Ascending aorta (tissue), 2 donors: ENCODE data around the gene NOTO. TPM values are rescaled to one million over a fixed set of nuclear protein-coding genes. Genes with fewer than 3 reads are reported as not detected.
A peak's percentile ranks its signal among the peaks of the same experiment; 100 is the strongest.
"Not testable (repeated sequence)": the region's sequence is repeated elsewhere in the genome, so short reads cannot be mapped to it uniquely, and the experiment has no call there.

Experiments
- DNase-seq, 2 donors: peaks; one replicate each; pipeline ENCODE4 v3.0.0-alpha.2; 2019; ENCODE audit warnings: low spot score in 2 of 2
- H3K27ac ChIP-seq, 2 donors: fragments of 200-600 bp; sonication (generic); one replicate each; pipeline ENCODE4 v1.5.1; 2016 to 2017; ENCODE audit warnings: mild to moderate bottlenecking in 1 of 2
- H3K27me3 ChIP-seq: fragments of 200-600 bp; sonication (generic); one replicate; pipeline ENCODE4 v1.5.1; 2017
- H3K36me3 ChIP-seq, 2 donors: fragments of 200-600 bp; sonication (generic); one replicate each; pipeline ENCODE4 v1.5.1; 2016
- H3K4me1 ChIP-seq, 2 donors: fragments of 200-600 bp; sonication (generic); one replicate each; pipeline ENCODE4 v1.5.1; 2016 to 2017; ENCODE audit warnings: mild to moderate bottlenecking in 1 of 2
- H3K4me3 ChIP-seq, 2 donors: fragments of 200-600 bp; sonication (generic); one replicate each; pipeline ENCODE4 v1.5.1; 2016 to 2017; ENCODE audit warnings: mild to moderate bottlenecking in 1 of 2
- H3K9me3 ChIP-seq, 2 donors: fragments of 200-600 bp; sonication (generic); one replicate each; pipeline ENCODE4 v1.5.1; 2016
- intact Hi-C: fragments of 100-400 bp; cut with DNase I; formaldehyde crosslinking; loops from one replicate; pipeline ENCODE4 v1.15.1; 2023
- total RNA-seq: library from RNA; depleted of rRNA; stranded (reverse); fragments of >200 nt; gene quantifications from one replicate; pipeline ENCODE4 v1.1.0, GENCODE V29; 2016
- TF ChIP-seq, protein P1 (sequence below), 3 experiments: fragments of 200-600 bp in 2 of 3; fragments of 450-650 bp in 1 of 3; sonication (generic) in 2 of 3; IDR thresholded peaks; one replicate each; pipeline ENCODE4 v1.5.1; 2016 to 2019; ENCODE audit warnings: antibody characterized with exemption in 3 of 3, mild to moderate bottlenecking in 1 of 3, moderate library complexity in 1 of 3

Gene NOTO, protein sequence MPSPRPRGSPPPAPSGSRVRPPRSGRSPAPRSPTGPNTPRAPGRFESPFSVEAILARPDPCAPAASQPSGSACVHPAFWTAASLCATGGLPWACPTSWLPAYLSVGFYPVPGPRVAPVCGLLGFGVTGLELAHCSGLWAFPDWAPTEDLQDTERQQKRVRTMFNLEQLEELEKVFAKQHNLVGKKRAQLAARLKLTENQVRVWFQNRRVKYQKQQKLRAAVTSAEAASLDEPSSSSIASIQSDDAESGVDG
- total RNA-seq = not detected

GRCh38 chr2:73202156-73203054 lies at the start of gene NOTO:
Gene NOTO (plus strand): TSS chr2:73202574. CDS start chr2:73202667, 93 bp downstream.
- peak within 1 kb of the TSS; percentile 38 to 58 for H3K4me3 ChIP-seq
- H3K9me3 ChIP-seq = no peaks in the 10 kb centered on the region
- H3K36me3 ChIP-seq = no peaks in the 10 kb centered on the region
- no peak for DNase-seq
- H3K27me3 ChIP-seq = peaks cover 19% of the 10 kb centered on the region
- H3K4me1 ChIP-seq = peaks cover 0 to 7% of the 10 kb centered on the region in 2 donors
- H3K27ac ChIP-seq = no peak within 1 kb of the TSS
- intact Hi-C loops = no loop called here
- TF ChIP-seq, protein P1, sequence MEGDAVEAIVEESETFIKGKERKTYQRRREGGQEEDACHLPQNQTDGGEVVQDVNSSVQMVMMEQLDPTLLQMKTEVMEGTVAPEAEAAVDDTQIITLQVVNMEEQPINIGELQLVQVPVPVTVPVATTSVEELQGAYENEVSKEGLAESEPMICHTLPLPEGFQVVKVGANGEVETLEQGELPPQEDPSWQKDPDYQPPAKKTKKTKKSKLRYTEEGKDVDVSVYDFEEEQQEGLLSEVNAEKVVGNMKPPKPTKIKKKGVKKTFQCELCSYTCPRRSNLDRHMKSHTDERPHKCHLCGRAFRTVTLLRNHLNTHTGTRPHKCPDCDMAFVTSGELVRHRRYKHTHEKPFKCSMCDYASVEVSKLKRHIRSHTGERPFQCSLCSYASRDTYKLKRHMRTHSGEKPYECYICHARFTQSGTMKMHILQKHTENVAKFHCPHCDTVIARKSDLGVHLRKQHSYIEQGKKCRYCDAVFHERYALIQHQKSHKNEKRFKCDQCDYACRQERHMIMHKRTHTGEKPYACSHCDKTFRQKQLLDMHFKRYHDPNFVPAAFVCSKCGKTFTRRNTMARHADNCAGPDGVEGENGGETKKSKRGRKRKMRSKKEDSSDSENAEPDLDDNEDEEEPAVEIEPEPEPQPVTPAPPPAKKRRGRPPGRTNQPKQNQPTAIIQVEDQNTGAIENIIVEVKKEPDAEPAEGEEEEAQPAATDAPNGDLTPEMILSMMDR (IDR thresholded peaks at IDR 0.05) = no peak

DNA sequence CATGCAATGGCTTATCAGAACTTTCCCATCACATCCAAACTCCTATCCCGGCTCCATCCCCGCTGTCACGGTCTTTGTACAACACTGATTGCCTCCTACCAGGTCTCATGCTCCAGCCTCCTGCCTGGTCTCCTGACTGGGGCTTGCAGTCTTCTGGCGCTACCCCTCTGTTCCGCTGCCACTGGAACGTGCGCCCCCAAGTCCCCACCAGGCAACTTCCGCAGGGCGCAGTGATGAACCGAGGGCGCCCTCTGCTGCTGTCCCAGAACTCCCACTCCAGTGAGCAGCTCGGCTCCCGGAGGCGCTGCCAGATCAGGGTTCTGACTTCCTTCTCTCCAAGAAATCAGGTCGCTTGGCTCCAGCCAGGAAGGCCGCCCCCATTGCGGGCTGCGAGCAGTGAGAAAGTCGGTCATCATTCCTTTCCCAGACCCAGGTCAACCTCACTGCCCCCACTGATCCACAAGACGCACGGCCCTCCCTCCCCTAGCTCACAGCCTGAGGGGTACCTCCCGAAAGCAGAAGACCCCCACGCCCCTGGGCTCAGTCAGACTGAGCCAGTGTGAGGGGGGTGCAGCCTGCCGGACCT lies 45.7 kb upstream of the NOTO start:
- TF ChIP-seq, protein P1 (IDR thresholded peaks at IDR 0.05) = peak; percentile 78 to 91 (median 80)
- peak overlapping the region in 1 of 2 donors; percentile 5 for H3K4me3 ChIP-seq
- H3K27ac ChIP-seq = no peak overlapping the region
- no peaks in the 10 kb centered on the region for H3K27me3 ChIP-seq
- DNase-seq = peak in 1 of 2 donors; percentile 79
- H3K4me1 ChIP-seq = peaks cover 0 to 6% of the 10 kb centered on the region in 2 donors
- intact Hi-C loops = loop anchor here (1.0 to 2.0 kb wide), 3 partner anchors 20 to 162 kb away; no protein-coding TSS in a partner anchor
- H3K36me3 ChIP-seq = no peaks in the 10 kb centered on the region
- H3K9me3 ChIP-seq = no peaks in the 10 kb centered on the region

DNA sequence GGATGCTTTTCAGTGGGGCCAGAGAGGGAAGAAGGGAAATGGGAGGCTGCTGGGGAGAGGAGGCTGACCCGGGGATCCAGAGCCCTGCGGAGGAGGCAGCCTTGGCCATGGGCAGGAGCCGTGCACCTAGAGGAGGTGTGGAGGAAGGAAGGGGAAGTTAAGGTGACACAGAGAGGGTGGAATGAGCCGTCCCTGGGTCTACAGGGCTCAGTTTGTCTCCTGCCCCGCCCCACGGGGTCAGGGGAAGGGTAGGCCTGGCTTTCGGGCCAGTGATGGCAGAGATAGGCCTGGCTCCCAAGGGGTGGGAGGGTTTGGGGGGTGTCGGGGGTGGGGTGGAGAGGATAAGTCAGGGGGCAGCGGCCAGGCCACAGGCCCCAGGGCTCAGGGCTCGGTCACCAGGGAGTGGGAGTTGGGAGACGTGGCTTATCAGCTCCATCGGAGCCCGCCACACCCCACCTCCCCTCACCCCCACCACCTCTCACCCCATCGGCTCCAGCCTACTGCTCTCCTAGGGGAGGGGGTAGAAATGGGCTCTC lies 39.5 kb upstream of the NOTO start:
- Histone ChIP-seq H3K27me3 (no peaks in the 10 kb centered on the region), H3K36me3 (no peaks in the 10 kb centered on the region), H3K9me3 (no peaks in the 10 kb centered on the region), H3K27ac (no peak overlapping the region), H3K4me1 (no peaks in the 10 kb centered on the region), H3K4me3 (no peak overlapping the region)
- intact Hi-C loops = loop anchor here (2.0 to 5.0 kb wide), 3 partner anchors 49 to 270 kb away; partner anchors contain the start of gene SMYD5
- TF ChIP-seq, protein P1 (IDR thresholded peaks at IDR 0.05) = no peak
- DNase-seq = no peak

DNA sequence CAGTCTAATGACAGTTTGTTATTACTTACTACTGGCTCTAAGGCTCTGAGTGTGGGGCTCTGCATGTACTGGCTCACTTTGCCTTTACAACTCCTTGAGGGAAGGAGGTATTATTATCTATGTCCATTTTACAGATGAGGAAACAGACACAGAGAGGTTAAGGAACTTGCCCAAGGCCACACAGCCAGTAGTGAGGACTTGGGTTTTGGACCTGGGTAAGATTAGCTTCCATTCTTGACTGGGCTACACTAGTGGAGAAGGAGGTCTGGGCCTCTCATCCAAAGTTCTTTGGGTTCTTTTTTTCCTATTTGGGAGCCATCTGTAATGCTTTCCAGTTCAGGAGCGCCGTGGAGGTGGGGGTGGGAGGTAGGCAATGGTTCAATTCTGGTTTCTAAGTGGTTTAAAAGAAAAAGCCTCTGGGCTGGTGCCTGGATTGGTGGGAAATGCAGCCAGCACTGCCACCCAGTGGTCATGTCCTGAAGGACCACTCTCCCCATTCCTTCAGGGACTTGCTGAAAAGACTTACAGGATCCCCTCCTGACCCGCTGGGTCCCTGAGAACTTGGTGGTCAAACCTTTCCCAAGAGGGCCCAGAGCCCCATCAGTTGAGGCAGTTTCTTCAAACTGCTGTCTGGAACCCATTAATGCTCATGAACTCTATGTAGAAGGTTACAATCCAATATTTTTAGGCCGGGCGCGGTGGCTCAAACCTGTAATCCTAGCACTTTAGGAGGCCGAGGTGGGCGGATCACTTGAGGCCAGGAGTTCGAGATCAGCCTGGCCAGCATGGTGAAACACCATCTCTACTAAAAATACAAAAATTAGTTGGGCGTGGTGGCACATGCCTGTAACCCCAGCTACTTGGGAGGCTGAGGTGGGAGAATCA lies 38.6 kb upstream of the NOTO start:
- TF ChIP-seq, protein P1 (IDR thresholded peaks at IDR 0.05) = peak; percentile 75 to 86 (median 81)
- no peaks in the 10 kb centered on the region for H3K9me3 ChIP-seq
- no peaks in the 10 kb centered on the region for H3K4me1 ChIP-seq
- peak in 1 of 2 donors; percentile 83 for DNase-seq
- no peak overlapping the region for H3K27ac ChIP-seq
- H3K4me3 ChIP-seq = no peak overlapping the region
- H3K27me3 ChIP-seq = no peaks in the 10 kb centered on the region
- intact Hi-C loops = loop anchor here (2.0 to 5.0 kb wide), 3 partner anchors 49 to 271 kb away; partner anchors contain the start of gene SMYD5
- H3K36me3 ChIP-seq = no peaks in the 10 kb centered on the region

DNA sequence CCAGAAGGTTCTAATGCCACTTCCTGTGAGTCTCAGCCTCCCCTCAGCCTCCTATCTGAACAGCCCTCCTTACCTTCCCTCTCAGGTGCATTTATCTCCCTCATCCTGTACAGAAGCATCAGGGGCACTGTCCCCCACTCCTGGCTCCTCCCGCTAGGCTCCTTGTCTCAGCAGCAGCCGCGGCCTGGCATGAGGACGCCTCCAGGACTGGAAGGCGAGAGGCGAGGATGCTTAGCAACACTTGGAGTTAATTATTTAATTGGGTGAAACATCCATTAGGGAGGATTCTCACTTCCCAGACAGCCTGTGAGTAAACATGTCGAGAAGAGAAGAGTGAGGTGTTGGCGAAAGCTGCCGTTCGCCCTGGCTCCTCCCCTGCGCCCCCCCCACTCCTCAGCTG lies 36.4 kb upstream of the NOTO start:
- H3K4me1 ChIP-seq, H3K27me3 ChIP-seq, H3K27ac ChIP-seq, intact Hi-C loops, H3K4me3 ChIP-seq, H3K9me3 ChIP-seq, H3K36me3 ChIP-seq, DNase-seq: not testable (repeated sequence)

DNA sequence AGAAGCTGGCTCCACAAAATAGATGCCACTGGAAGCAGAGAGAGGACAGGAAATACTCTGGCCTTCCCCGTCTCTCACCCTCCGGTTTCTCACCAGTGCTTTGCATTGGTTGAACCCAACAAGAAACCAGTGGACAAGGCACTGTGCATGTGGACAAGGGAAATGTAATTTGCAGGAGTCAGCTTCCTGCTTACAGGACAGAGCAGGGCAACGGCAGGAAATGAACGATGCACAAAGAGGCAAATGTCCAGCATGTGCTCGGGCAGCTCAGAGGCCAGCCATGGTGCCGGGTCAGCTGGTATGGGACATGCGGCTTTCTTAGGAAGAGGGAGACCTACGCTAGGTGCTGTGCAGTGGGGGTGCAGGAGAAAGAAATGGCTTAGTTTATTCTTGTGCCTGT lies 35.6 kb upstream of the NOTO start:
- H3K36me3 ChIP-seq, H3K27me3 ChIP-seq, H3K4me1 ChIP-seq, intact Hi-C loops, H3K4me3 ChIP-seq, H3K27ac ChIP-seq, H3K9me3 ChIP-seq, DNase-seq: not testable (repeated sequence)

GRCh38 chr2:73168348-73168747 lies 34.0 kb upstream of the NOTO start:
- H3K4me3 ChIP-seq, H3K36me3 ChIP-seq, DNase-seq, H3K4me1 ChIP-seq, H3K9me3 ChIP-seq, intact Hi-C loops, H3K27ac ChIP-seq, H3K27me3 ChIP-seq: not testable (repeated sequence)

DNA sequence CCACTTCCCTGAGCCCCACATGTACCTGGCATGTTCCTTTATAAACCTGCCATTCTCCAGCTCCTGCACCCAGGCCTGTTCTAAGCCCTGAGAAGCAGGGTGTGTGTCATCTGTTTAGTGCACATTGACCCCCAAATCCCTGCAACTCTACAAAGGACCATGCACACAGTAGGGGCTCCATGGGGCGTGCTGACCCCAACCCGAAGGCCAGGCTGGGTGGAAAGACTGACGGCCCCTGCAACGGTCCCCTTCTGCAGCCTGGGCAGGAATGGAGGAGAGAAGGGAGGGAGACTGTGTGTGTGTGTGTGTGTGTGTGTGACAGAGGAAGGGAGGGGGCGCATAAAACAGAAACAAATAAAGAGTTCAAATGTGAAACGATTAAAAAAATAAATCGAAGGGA lies 32.0 kb upstream of the NOTO start:
- not testable (repeated sequence) for H3K27ac ChIP-seq, DNase-seq
- intact Hi-C loops = loop anchor here (10.0 kb wide), 1 partner anchor 396 kb away; no protein-coding TSS in a partner anchor

More for the DNA sequence above, 32.0 kb upstream of the NOTO start:
- H3K9me3 ChIP-seq, H3K4me1 ChIP-seq, H3K4me3 ChIP-seq, H3K27me3 ChIP-seq, H3K36me3 ChIP-seq: not testable (repeated sequence)
